ENCODE results near the gene NT5C2. TPM values are rescaled to one million over a fixed set of nuclear protein-coding genes. Genes with fewer than 3 reads are reported as not detected.

The NT5C2 gene
- total RNA-seq, 1 donor from 2014 or later, result 55.0 TPM

- H3K4me3 ChIP-seq, result no peak overlapping the region
- H3K27ac ChIP-seq (replicated peaks), result no peak overlapping the region
- intact Hi-C loops (cut with micrococcal nuclease), result no loop called here
- H3K4me1 ChIP-seq, result peaks cover 40% of the 10 kb centered on the region
- no peak for TF ChIP-seq CTCF (IDR thresholded peaks at IDR 0.05; ENCODE audit: borderline replicate concordance)
- no peaks in the 10 kb centered on the region for H3K36me3 ChIP-seq
- no peaks in the 10 kb centered on the region for H3K9me3 ChIP-seq (replicated peaks)
- H3K27me3 ChIP-seq (ENCODE audit: low read depth), result no peaks in the 10 kb centered on the region
- no peak for DNase-seq
These were observed 151.7 kb downstream of the NT5C2 start for GRCh38 chr10:103041391-103041790.

- H3K9me3 ChIP-seq (replicated peaks), result no peaks in the 10 kb centered on the region
- no peak for TF ChIP-seq CTCF (IDR thresholded peaks at IDR 0.05; ENCODE audit: borderline replicate concordance)
- H3K27me3 ChIP-seq (ENCODE audit: low read depth), result no peaks in the 10 kb centered on the region
- no peaks in the 10 kb centered on the region for H3K36me3 ChIP-seq
- no peak overlapping the region for H3K4me3 ChIP-seq
- DNase-seq, result no peak
- peaks cover 31% of the 10 kb centered on the region for H3K4me1 ChIP-seq
- intact Hi-C loops (cut with micrococcal nuclease), result no loop called here
- H3K27ac ChIP-seq (replicated peaks), result no peak overlapping the region
These were observed 152.7 kb downstream of the NT5C2 start for GRCh38 chr10:103040418-103040817.

GRCh38 chr10:103038570-103038969 lies 154.5 kb downstream of the NT5C2 start:
- intact Hi-C loops (cut with micrococcal nuclease), result no loop called here
- Histone ChIP-seq H3K36me3 (no peaks in the 10 kb centered on the region), H3K4me3 (no peak overlapping the region), H3K9me3 (replicated peaks) (no peaks in the 10 kb centered on the region), H3K4me1 (peaks cover 19% of the 10 kb centered on the region), H3K27ac (replicated peaks) (no peak overlapping the region), H3K27me3 (ENCODE audit: low read depth) (no peaks in the 10 kb centered on the region)
- no peak for TF ChIP-seq CTCF (IDR thresholded peaks at IDR 0.05; ENCODE audit: borderline replicate concordance)
- DNase-seq, result no peak

Other genes with a start within 250 kb of the NT5C2 start
- gene RPEL1, start 52.6 kb upstream of the NT5C2 start, total RNA-seq, result not detected
- not detected for gene INA, start 83.9 kb upstream of the NT5C2 start, total RNA-seq
- 5.4 TPM for gene PCGF6, start 157.9 kb upstream of the NT5C2 start, total RNA-seq
- 2.4 TPM for gene TAF5, start 174.7 kb upstream of the NT5C2 start, total RNA-seq
- gene ATP5MK, start 203.2 kb upstream of the NT5C2 start, total RNA-seq, result 1,231 TPM
- gene PDCD11, start 203.4 kb upstream of the NT5C2 start, total RNA-seq, result 11.2 TPM